GM04504 (cell line): ENCODE results near the gene KRT31.
"Not testable (repeated sequence)": the region's sequence is repeated elsewhere in the genome, so short reads cannot be mapped to it uniquely, and the experiment has no call there.

Experiments used
- DNase-seq: peaks from one replicate; pipeline ENCODE4 v3.0.0-alpha.2; 2012; ENCODE audit warnings: low read depth

Gene KRT31

DNA sequence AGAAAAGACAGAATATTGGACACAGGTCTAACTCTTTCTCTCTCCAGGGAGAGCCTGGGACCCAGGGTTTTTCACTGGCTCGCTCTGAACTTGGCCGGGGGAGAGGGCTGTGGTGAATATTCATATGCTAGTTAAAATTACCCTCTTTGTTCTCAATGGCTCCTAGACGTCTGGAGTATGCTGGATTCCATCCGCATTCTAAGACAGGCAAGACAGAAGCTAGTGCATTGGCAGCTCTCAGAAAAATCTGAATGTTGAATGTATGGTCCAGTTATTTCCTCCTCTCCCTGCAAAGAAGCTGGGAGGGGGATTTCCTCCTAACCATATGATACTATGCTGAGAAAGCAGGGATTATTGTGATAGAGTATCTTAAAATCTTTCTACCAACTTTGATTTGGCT is 9.7 kb downstream of the KRT31 start:
- DNase-seq: no peak

DNA sequence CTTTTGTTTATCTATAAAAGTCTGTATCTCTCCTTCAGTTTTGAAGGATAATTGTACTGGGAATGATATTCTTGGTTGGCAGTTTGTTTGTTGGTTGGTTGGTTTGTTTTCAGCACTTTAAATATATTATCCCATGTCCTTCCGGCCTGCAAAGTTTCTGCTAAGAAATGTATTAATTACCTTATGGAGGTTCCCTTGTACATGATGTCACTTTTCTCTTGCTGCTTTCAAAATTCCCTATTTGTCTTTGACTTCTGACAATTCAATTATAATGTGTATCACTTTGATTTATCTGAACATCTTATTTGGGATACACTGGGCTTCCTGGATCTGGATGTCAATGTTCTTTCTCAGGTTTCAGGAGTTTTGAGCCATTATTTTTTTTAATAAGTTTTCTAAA is 11.2 kb downstream of the KRT31 start:
- DNase-seq: no peak

GRCh38 chr17:41383690-41384089 is 13.7 kb downstream of the KRT31 start:
- no peak for DNase-seq

DNA sequence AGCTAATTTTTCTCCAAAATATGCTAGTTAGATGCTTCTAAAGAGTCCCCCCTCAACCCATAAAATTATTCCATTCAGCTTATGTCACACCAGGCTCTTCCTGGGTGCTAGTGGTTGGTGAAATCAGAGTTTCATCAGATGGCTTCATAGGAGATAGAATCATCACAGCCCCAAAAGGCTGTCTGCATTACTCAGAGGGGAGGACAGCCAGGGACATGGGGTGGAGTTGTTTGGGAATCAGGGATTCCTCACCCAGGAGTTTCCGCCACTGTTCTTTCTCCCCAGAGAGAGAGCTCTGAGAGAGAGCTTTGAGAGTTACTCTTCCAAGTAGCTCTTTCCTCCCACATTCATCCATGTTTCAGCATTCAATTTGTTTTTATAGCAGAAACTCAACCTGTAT is 15.0 kb downstream of the KRT31 start:
- DNase-seq: peak; percentile 67

DNA sequence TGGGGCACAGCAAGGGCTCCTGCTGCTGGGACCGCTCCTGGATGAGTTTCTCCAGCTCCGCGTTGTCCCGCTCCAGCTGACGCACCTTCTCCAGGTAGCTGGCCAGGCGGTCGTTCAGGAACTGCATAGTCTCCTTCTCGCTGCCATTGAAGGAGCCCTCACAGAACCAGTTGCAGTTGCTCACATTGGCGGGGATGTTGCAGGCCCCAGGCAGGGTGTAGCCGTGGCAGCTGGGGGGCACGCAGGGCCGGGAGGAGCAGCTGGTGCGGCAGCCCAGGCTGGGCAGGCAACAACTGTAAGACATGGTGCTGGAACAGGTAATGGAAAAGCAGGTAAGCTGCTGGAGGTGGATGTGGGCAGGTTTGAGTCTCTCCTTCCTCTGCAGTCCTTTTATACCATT is 15.5 kb downstream of the KRT31 start, which contains the start of gene KRT34:
Gene KRT34, minus strand, starts transcription at position 364 of the 400 bp plus-strand sequence. Its CDS starts 60 bp downstream, at position 304.
- DNase-seq: not testable (repeated sequence)

DNA sequence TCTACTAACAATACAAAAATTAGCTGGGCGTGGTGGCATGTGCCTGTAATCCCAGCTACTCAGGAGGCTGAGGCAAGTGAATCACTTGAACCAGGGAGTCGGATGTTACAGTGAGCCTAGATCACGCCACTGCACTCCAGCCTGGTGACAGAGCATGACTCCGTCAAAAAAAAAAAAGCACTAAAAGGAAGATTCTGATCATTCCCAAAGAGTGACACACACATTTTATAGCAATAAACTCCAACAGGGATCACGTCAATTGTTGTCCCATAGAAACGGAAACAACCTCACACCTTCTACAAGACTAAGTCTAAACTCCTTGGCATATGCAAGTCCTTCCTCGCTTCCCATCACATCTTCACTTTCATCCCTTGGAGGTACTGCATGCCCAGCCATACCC is 17.3 kb downstream of the KRT31 start:
- DNase-seq: peak; percentile 83

GRCh38 chr17:41377546-41377945 is 19.9 kb downstream of the KRT31 start:
- DNase-seq: no peak

DNA sequence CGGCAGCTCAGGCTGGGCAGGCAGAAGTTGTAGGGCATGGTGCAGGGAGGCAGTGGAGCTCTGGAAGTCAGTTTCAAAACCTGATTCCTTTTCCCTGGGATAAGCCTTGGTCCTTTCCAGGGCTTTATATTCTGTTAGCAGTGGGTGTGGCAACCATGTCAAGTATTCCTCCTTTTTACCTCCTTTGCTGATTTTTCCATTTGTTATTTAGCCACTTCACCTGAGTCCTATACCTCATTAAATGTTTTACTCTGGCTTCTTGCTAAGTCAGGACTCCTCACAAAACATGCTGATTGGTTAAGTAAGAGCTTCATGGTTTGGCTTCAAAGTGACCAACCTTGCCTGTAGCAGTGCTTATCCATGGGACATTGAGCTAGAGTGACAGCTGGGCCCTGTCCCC is 27.7 kb downstream of the KRT31 start, which contains the start of gene KRT33B:
Gene KRT33B, minus strand, starts transcription at position 101 of the 400 bp plus-strand sequence. Its CDS starts 63 bp downstream, at position 38.
- no peak for DNase-seq

DNA sequence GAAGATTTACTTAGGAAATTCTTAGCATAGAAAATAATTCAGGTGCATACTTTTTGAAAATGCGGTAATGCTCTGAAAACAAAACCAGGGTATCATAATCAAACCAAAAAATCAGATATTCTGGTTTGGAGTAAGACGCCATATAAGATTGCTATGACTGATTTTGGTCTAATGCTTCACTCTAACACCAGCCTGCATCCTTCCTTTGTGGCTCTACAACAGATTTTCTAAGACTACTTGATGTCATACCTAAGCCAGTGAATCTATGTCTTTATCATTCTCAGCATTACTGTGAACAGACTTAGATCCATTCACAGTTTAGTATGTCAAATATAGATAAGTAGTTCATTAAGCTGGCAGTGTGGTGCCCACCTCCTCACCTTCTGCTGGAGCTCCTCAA is 28.4 kb downstream of the KRT31 start:
- no peak for DNase-seq

- no peak for DNase-seq
Measured at GRCh38 chr17:41367426-41368075, 29.9 kb downstream of the KRT31 start.

DNA sequence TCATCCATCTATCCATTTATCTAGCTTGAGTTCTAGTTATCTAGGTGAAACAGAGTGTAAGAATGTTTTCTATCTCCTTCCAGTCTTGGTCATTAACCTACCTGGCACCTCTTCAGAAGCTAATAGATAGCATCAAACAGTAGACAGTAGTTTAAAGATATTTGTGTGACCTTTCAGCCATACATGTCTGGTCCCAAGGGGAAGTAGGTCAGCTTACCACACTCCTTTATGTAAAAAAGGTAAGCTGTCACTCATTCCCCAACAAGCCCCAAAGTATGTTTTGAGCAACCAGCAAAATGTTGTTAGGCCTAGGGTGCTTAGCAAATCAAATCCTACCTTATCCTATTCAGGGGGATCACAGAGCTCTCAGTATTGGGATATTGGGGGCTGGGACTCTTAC is 31.3 kb downstream of the KRT31 start:
- DNase-seq: no peak

DNA sequence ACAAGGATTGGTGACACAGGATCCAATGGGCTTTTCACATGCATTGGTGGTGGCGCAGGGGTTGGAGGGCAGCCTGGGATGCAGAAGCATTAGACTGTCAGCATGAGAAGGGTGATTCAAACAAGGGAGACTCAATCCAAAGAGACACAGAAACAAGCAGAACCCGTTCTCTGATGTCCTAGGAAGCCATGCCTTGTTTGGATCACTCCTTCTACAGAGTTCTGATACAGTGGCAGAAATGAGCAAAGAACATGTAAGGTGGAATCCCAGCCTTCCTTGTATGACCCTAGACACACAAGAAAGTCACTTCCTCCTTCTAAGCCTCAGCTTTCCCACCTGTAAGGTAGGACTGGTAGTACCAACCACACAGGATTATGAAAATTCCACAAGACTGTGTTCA is 33.5 kb downstream of the KRT31 start:
- DNase-seq: no peak

DNA sequence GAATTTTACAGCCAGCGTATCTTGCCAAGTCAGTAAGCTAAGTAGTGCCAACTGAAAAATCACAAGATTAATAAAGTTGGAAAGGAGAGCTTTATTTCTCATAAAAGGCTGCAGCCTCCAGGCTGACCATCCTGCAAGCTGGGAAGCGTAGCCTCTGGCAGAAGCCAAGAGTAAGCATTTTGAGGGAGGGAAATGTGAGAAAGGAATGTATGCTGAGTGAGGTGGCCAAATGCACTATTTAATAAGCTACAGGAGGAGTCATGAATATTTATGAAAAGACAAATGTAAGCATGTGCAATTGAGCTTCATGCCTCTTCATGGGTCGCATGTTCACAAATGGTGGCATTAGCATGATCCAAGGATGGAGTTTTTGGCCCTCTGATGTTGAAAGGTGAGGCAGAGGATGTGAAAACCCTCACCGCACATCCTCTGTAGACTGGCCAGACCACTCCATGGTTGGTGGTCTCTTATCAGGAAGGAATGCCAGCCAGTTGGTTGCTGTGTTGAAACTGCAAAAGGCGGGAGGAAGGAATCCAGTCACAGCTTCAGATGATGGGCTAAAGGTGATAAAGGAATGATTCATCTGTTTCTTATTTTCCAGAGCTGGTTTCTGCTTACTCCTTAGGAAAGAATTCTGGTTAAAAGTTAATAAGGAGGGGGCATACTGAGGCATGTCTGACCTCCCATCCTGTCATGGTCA is 37.0 kb downstream of the KRT31 start:
- DNase-seq: no peak

- DNase-seq: no peak
Measured at GRCh38 chr17:41354536-41354935, 42.9 kb downstream of the KRT31 start.

DNA sequence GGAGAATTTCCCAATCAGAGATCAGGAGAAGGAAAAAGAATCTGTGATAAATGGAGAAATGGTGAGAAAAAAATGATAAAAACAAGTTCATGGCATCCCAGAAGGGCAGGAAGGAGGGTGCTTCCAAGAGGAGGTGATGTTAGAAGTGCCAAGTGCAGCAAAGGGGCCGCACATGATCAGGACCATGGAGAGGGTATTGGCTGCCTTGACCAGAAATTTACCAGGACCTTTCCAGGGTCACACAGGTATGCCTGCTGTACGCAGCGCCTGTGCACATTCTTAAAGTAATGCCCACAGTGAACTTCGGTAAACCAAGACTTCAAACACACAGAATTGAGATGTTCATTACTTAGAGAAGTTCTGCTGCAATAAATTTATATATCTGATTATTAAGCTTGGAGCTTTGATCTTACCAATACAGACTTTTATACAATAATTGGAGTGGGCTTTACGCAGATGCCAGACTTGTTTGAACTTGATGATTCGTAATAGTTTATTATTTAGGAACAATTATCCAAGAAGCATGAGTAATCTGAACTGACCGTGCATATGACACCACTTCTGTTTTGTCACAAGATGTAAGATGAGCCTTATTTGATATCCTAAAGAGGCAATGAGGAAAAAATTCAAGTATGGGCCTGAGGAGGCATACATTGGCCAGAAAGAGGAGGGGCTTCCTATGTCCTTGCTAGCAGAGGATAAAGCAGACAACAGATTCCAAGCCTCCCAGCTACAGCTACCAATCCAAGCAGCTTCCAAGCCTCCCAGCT is 44.6 kb downstream of the KRT31 start:
- DNase-seq: no peak

- no peak for DNase-seq
Measured at GRCh38 chr17:41351177-41351576, 46.2 kb downstream of the KRT31 start.

- not testable (repeated sequence) for DNase-seq
Measured at GRCh38 chr17:41350381-41350878, 47.0 kb downstream of the KRT31 start, which contains the start of gene KRT33A. Gene KRT33A (minus strand): TSS chr17:41350828. CDS start chr17:41350767, 61 bp downstream.

GRCh38 chr17:41347869-41348760 is 49.3 kb downstream of the KRT31 start:
- DNase-seq: no peak

GRCh38 chr17:41346421-41346820 is 51.0 kb downstream of the KRT31 start:
- DNase-seq: not testable (repeated sequence)

GRCh38 chr17:41345992-41346391 is 51.4 kb downstream of the KRT31 start:
- DNase-seq: no peak
